Activated naive CD8-positive, alpha-beta T cell treated with anti-CD3 and anti-CD28 coated beads, Interleukin-2, amount 10 ng/mL, durations not matched to agents 7 days and 5 days (primary cell): ENCODE data around the gene PATZ1. TPM values are rescaled to one million over a fixed set of nuclear protein-coding genes. Genes with fewer than 3 reads are reported as not detected.

Experiments
- ATAC-seq: fragments of 150-1000 bp; cut with Tn5 transposase; one replicate; pipeline ENCODE4 v1.10.0; 2021; ENCODE audit warnings: low read depth, moderate library complexity
- POLR2A ChIA-PET: fragments of 350-600 bp; sonication (Branson Sonifier 250); formaldehyde crosslinking; loops from one replicate; lab custom pipeline; 2021; ENCODE audit warnings: antibody characterized with exemption; lab: Charles Lee
- DNase-seq: peaks from one replicate; pipeline ENCODE4 v3.0.0; 2021
- H3K27ac Mint-ChIP-seq: one replicate; pipeline ENCODE4 v1.8.0; 2022; ENCODE audit warnings: mild to moderate bottlenecking, mixed read lengths
- H3K27me3 Mint-ChIP-seq: one replicate; pipeline ENCODE4 v1.8.0; 2022; ENCODE audit warnings: mild to moderate bottlenecking, moderate library complexity, mixed read lengths
- H3K36me3 Mint-ChIP-seq: one replicate; pipeline ENCODE4 v1.8.0; 2021; ENCODE audit warnings: mild to moderate bottlenecking, mixed read lengths
- H3K4me1 Mint-ChIP-seq: one replicate; pipeline ENCODE4 v1.8.0; 2021; ENCODE audit warnings: mixed read lengths
- H3K4me3 Mint-ChIP-seq: one replicate; pipeline ENCODE4 v1.8.0; 2022; ENCODE audit warnings: mild to moderate bottlenecking, moderate library complexity, mixed read lengths
- H3K9me3 Mint-ChIP-seq: one replicate; pipeline ENCODE4 v1.8.0; 2021; ENCODE audit warnings: mixed read lengths
- total RNA-seq, 2 experiments: library from RNA; stranded (reverse); gene quantifications; one replicate each; pipeline ENCODE4 v1.2.3, GENCODE V29; 2021

PATZ1 gene
- total RNA-seq, 2 experiments from 2014 or later: 36.2 to 37.2 TPM

GRCh38 chr22:31279821-31280505 is 66.2 kb downstream of the PATZ1 start:
- no peak for ATAC-seq

GRCh38 chr22:31279327-31279669 is 66.8 kb downstream of the PATZ1 start:
- Mint-ChIP-seq H3K36me3 (peaks cover 37% of the 10 kb centered on the region), H3K27me3 (no peaks in the 10 kb centered on the region), H3K4me1 (peaks cover 31% of the 10 kb centered on the region), H3K4me3 (peak overlapping the region; percentile 52), H3K27ac (peak overlapping the region; percentile 95), H3K9me3 (no peaks in the 10 kb centered on the region)
- POLR2A ChIA-PET: interaction anchor here (7.4 kb wide), 1 partner anchor 12 kb away, joined by 127 read pairs; the partner anchor contains the start of gene PIK3IP1
- DNase-seq (no peak), ATAC-seq (no peak)

More at GRCh38 chr22:31279821-31280505, 66.2 kb downstream of the PATZ1 start:
- no peak for DNase-seq
- Mint-ChIP-seq H3K27ac (peak overlapping the region; percentile 95), H3K9me3 (no peaks in the 10 kb centered on the region), H3K27me3 (no peaks in the 10 kb centered on the region), H3K4me1 (peaks cover 36% of the 10 kb centered on the region), H3K36me3 (peaks cover 30% of the 10 kb centered on the region), H3K4me3 (no peak overlapping the region)
- POLR2A ChIA-PET: interaction anchor here (7.4 kb wide), 1 partner anchor 11 kb away, joined by 127 read pairs; the partner anchor contains the start of gene PIK3IP1

- DNase-seq (no peak), ATAC-seq (peak; percentile 87)
- peak overlapping the region; percentile 52 for H3K4me3 Mint-ChIP-seq
- H3K9me3 Mint-ChIP-seq: no peaks in the 10 kb centered on the region
- peak overlapping the region; percentile 95 for H3K27ac Mint-ChIP-seq
- peaks cover 41% of the 10 kb centered on the region for H3K36me3 Mint-ChIP-seq
- POLR2A ChIA-PET: interaction anchor here (1.0 to 7.4 kb wide), 2 partner anchors 7 to 13 kb away, joined by 5 to 127 read pairs; partner anchors contain the start of gene PIK3IP1
- H3K27me3 Mint-ChIP-seq: no peaks in the 10 kb centered on the region
- H3K4me1 Mint-ChIP-seq: peaks cover 29% of the 10 kb centered on the region
Observed at GRCh38 chr22:31278626-31279326, 67.4 kb downstream of the PATZ1 start.

- DNase-seq (no peak), ATAC-seq (no peak)
- no peaks in the 10 kb centered on the region for H3K9me3 Mint-ChIP-seq
- H3K27me3 Mint-ChIP-seq: no peaks in the 10 kb centered on the region
- H3K4me3 Mint-ChIP-seq: peak overlapping the region; percentile 52
- peaks cover 41% of the 10 kb centered on the region for H3K36me3 Mint-ChIP-seq
- H3K27ac Mint-ChIP-seq: peak overlapping the region; percentile 95
- H3K4me1 Mint-ChIP-seq: peaks cover 27% of the 10 kb centered on the region
- POLR2A ChIA-PET: interaction anchor here (0.5 to 7.4 kb wide), 3 partner anchors 8 to 42 kb away, joined by 3 to 127 read pairs (median 5); partner anchors contain the start of gene PIK3IP1
Observed at GRCh38 chr22:31278151-31278621, 68.0 kb downstream of the PATZ1 start.

- Mint-ChIP-seq H3K4me1 (peaks cover 25% of the 10 kb centered on the region), H3K9me3 (no peaks in the 10 kb centered on the region), H3K36me3 (peaks cover 39% of the 10 kb centered on the region), H3K27ac (peak overlapping the region; percentile 95), H3K4me3 (no peak overlapping the region), H3K27me3 (no peaks in the 10 kb centered on the region)
- POLR2A ChIA-PET: interaction anchor here (0.5 to 7.4 kb wide), 3 partner anchors 8 to 42 kb away, joined by 3 to 127 read pairs (median 5); partner anchors contain the start of gene PIK3IP1
- no peak for ATAC-seq
- no peak for DNase-seq
Observed at GRCh38 chr22:31277741-31278140, 68.4 kb downstream of the PATZ1 start.

- Mint-ChIP-seq H3K36me3 (peaks cover 41% of the 10 kb centered on the region), H3K27ac (no peak overlapping the region), H3K27me3 (no peaks in the 10 kb centered on the region), H3K4me1 (peaks cover 25% of the 10 kb centered on the region), H3K9me3 (no peaks in the 10 kb centered on the region), H3K4me3 (no peak overlapping the region)
- DNase-seq: no peak
- ATAC-seq: no peak
- POLR2A ChIA-PET: interaction anchor here (7.4 kb wide), 1 partner anchor 15 kb away, joined by 127 read pairs; the partner anchor contains the start of gene PIK3IP1
Observed at GRCh38 chr22:31276426-31277167, 69.5 kb downstream of the PATZ1 start.

Other genes starting within 250 kb of the PATZ1 start
- gene SELENOM, start 238.8 kb downstream of the PATZ1 start, total RNA-seq: 10 to 100 TPM; 17.3 to 24.6 TPM
- under 1 TPM; 0.31 to 0.39 TPM for gene INPP5J, start 223.4 kb downstream of the PATZ1 start, total RNA-seq
- gene PLA2G3, start 205.8 kb downstream of the PATZ1 start, total RNA-seq: not detected
- 10 to 100 TPM; 21.8 to 22.4 TPM for gene RNF185, start 186.2 kb downstream of the PATZ1 start, total RNA-seq
- gene LIMK2, start 134.0 kb downstream of the PATZ1 start, total RNA-seq: 10 to 100 TPM; 38.9 to 39.9 TPM
- gene PIK3IP1, start 53.9 kb downstream of the PATZ1 start, total RNA-seq: 100 to 1,000 TPM; 110 to 125 TPM
- gene DRG1, start 53.3 kb upstream of the PATZ1 start, total RNA-seq: 10 to 100 TPM; 71.9 to 87.8 TPM
- 10 to 100 TPM; 38.6 to 41.0 TPM for gene EIF4ENIF1, start 143.5 kb upstream of the PATZ1 start, total RNA-seq
- 100 to 1,000 TPM; 209 to 210 TPM for gene SFI1, start 150.2 kb upstream of the PATZ1 start, total RNA-seq